ENCODE measurements around the gene QRSL1.

GRCh38 chr6:106693418-106693817, 64.0 kb downstream of the QRSL1 start:
- TF ChIP-seq, protein P1, sequence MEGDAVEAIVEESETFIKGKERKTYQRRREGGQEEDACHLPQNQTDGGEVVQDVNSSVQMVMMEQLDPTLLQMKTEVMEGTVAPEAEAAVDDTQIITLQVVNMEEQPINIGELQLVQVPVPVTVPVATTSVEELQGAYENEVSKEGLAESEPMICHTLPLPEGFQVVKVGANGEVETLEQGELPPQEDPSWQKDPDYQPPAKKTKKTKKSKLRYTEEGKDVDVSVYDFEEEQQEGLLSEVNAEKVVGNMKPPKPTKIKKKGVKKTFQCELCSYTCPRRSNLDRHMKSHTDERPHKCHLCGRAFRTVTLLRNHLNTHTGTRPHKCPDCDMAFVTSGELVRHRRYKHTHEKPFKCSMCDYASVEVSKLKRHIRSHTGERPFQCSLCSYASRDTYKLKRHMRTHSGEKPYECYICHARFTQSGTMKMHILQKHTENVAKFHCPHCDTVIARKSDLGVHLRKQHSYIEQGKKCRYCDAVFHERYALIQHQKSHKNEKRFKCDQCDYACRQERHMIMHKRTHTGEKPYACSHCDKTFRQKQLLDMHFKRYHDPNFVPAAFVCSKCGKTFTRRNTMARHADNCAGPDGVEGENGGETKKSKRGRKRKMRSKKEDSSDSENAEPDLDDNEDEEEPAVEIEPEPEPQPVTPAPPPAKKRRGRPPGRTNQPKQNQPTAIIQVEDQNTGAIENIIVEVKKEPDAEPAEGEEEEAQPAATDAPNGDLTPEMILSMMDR (conservative IDR thresholded peaks at IDR 0.05): no peak
- TF ChIP-seq ZFX (IDR thresholded peaks at IDR 0.05): no peak
